GM12878 (cell line): Measurements from ENCODE around the gene CAMK4. TPM values are rescaled to one million over a fixed set of nuclear protein-coding genes. Genes with fewer than 3 reads are reported as not detected.

ENCODE experiments used
- ATAC-seq: fragments of 200-7000 bp; cut with Tn5 transposase; 3 replicates; pipeline ENCODE4 v1.9.1; 2020; ENCODE audit warnings: mild to moderate bottlenecking, moderate library complexity
- BruUV-seq: library from RNA; stranded (reverse); fragments of 400-500 nt; replicated peaks from 2 replicates; lab custom pipeline; 2021; lab: Mats Ljungman, UMichigan
- CTCF ChIA-PET: fragments of 300-600 bp; sonication (Branson Sonifier 250); formaldehyde crosslinking; extraction: SDS; loops from one replicate; lab custom pipeline; 2021; ENCODE audit warnings: inconsistent platforms; lab: Yijun Ruan, JAX
- POLR2A ChIA-PET: fragments of 350-600 bp; formaldehyde crosslinking; extraction: SDS; loops from one replicate; lab custom pipeline; 2021; ENCODE audit warnings: inconsistent platforms; lab: Charles Lee
- RAD21 ChIA-PET: fragments of 300-600 bp; sonication (Branson Sonifier 250); formaldehyde crosslinking; loops from one replicate; lab custom pipeline; 2023; ENCODE audit warnings: antibody characterized with exemption; ENCODE audit not compliant: unreplicated experiment; lab: Charles Lee
- SMC1A ChIA-PET: fragments of 300-600 bp; sonication (Branson Sonifier 250); formaldehyde crosslinking; loops from one replicate; lab custom pipeline; 2023; ENCODE audit not compliant: unreplicated experiment, uncharacterized antibody; lab: Charles Lee
- DNase-seq: peaks from one replicate; pipeline ENCODE4 v3.0.0-alpha.2; 2011; ENCODE audit warnings: low read depth, low spot score
- FAIRE-seq: peaks from 3 replicates; lab custom pipeline; 2011; peaks lifted over from hg19 to GRCh38; lab: Jason Lieb, UNC
- H2AFZ ChIP-seq: 2 replicates; pipeline ENCODE4 v1.6.0; 2011; ENCODE audit warnings: low read depth, low read length, control low read depth; ENCODE audit not compliant: control insufficient read depth
- H3K27ac ChIP-seq: 2 replicates; pipeline ENCODE4 v1.5.1; 2011; ENCODE audit warnings: control low read depth; ENCODE audit not compliant: control insufficient read depth, insufficient read depth
- H3K27me3 ChIP-seq, 2 experiments: replicated peaks in 1 of 2; 2 replicates each; pipeline versions ENCODE4 v1.6.0 to v1.6.1; 2011; ENCODE audit warnings: low read length in 1 of 2; ENCODE audit not compliant: control insufficient read depth in 2 of 2, insufficient read depth in 2 of 2
- H3K36me3 ChIP-seq, 2 experiments: 2 replicates each; pipeline ENCODE4 v1.5.1; 2011; ENCODE audit warnings: low read length in 1 of 2; ENCODE audit not compliant: control insufficient read depth in 2 of 2, insufficient read depth in 2 of 2
- H3K4me1 ChIP-seq: 2 replicates; pipeline ENCODE4 v1.6.1; 2011; ENCODE audit warnings: mild to moderate bottlenecking, low read length, moderate library complexity, mixed read lengths; ENCODE audit not compliant: control insufficient read depth, insufficient read depth
- H3K4me2 ChIP-seq: 2 replicates; pipeline ENCODE4 v1.6.0; 2011; ENCODE audit warnings: control low read depth; ENCODE audit not compliant: control insufficient read depth, insufficient read depth
- H3K4me3 ChIP-seq: fragments of 200-600 bp; sonication (generic); 2 replicates; pipeline ENCODE4 v1.5.1; 2016
- H3K79me2 ChIP-seq: 2 replicates; pipeline ENCODE4 v1.6.0; 2011; ENCODE audit warnings: low read length; ENCODE audit not compliant: control insufficient read depth, insufficient read depth
- H3K9ac ChIP-seq: 2 replicates; pipeline ENCODE4 v1.8.0; 2011; ENCODE audit warnings: low read length, control low read depth, mixed read lengths; ENCODE audit not compliant: control insufficient read depth, insufficient read depth
- H3K9me3 ChIP-seq: replicated peaks from 3 replicates; pipeline ENCODE4 v1.5.1; 2011; ENCODE audit warnings: mild to moderate bottlenecking, low read length; ENCODE audit not compliant: control insufficient read depth, insufficient read depth
- H4K20me1 ChIP-seq: 2 replicates; pipeline ENCODE4 v1.6.0; 2011; ENCODE audit not compliant: control insufficient read depth, insufficient read depth
- CHD4 ChIP-seq: fragments of 200-600 bp; sonication (generic); IDR thresholded peaks from 2 replicates; pipeline ENCODE4 v1.6.1; 2016; ENCODE audit warnings: mild to moderate bottlenecking
- EGR1 ChIP-seq, 2 experiments: IDR thresholded peaks; 1 replicate in 1 of 2; 2 replicates in 1 of 2; pipeline ENCODE4 v1.6.1; 2011 to 2012; ENCODE audit warnings: low read depth in 2 of 2, low read length in 2 of 2, borderline replicate concordance in 1 of 2, mild to moderate bottlenecking in 1 of 2, moderate library complexity in 1 of 2
- IRF4 ChIP-seq: IDR thresholded peaks from 2 replicates; pipeline ENCODE4 v1.6.1; 2011; ENCODE audit warnings: low read depth, low read length
- MTA3 ChIP-seq: IDR thresholded peaks from 2 replicates; pipeline ENCODE4 v1.6.1; 2012; ENCODE audit warnings: low read length, inconsistent platforms, borderline replicate concordance
- NFYB ChIP-seq: IDR thresholded peaks from 2 replicates; pipeline ENCODE4 v1.6.1; 2011; ENCODE audit warnings: low read depth, mild to moderate bottlenecking, low read length, improper control_type of control experiment, moderate library complexity; ENCODE audit not compliant: insufficient read depth
- PAX5 ChIP-seq: IDR thresholded peaks from 2 replicates; pipeline ENCODE4 v1.6.1; 2011; ENCODE audit warnings: low read depth, low read length, borderline replicate concordance
- SMAD5 ChIP-seq: IDR thresholded peaks from 2 replicates; pipeline ENCODE4 v1.6.1; 2016; ENCODE audit warnings: antibody characterized with exemption, low read depth
- WGBS: methylation state at CpG from one replicate; pipeline ENCODE4 v1.1.6; 2016; ENCODE audit warnings: low lambda C conversion rate; ENCODE audit not compliant: insufficient replicate concordance, insufficient coverage; ENCODE audit errors: missing lambda C conversion rate; 5-methylcytosine and 5-hydroxymethylcytosine counted together
- in situ Hi-C: fragments of 300-500 bp; cut with MboI; formaldehyde crosslinking; loops from 9 replicates; pipeline ENCODE4 v1.14.3; 2018; ENCODE audit warnings: mixed read lengths
- intact Hi-C: fragments of 100-400 bp; cut with micrococcal nuclease; formaldehyde crosslinking; loops from one replicate; pipeline ENCODE4 v1.14.2; 2022; ENCODE audit not compliant: unreplicated experiment
- polyA plus RNA-seq, 11 experiments: library from polyadenylated mRNA; depleted of rRNA in 4 of 11; unstranded in 6 of 11; stranded (reverse) in 5 of 11; fragments of >200 nt; fragmentation: Nextera tagmentation in 4 of 11; fragmentation: Illumina TruSeq in 1 of 11; extraction: Ambion mirVana in 4 of 11; extraction: Trizol in 1 of 11; gene quantifications; 1 replicate in 1 of 11; 2 replicates in 10 of 11; pipeline versions ENCODE4 v1.2.1 to v1.2.3, GENCODE V29; 2011 to 2016; ENCODE audit warnings: inconsistent platforms in 2 of 11, missing spikeins in 2 of 11, low read depth in 1 of 11
- total RNA-seq, 4 experiments: library from RNA; depleted of rRNA in 3 of 4; stranded (reverse); fragments of >200 nt in 3 of 4; fragmentation: Illumina TruSeq in 1 of 4; extraction: Trizol in 1 of 4; gene quantifications; 2 replicates each; pipeline versions ENCODE4 v1.2.1 to v1.2.3, GENCODE V29; 2013 to 2021
- TF ChIP-seq, protein P1 (sequence below): fragments of 450-650 bp; IDR thresholded peaks from 2 replicates; pipeline ENCODE4 v1.6.1; 2018; ENCODE audit warnings: mild to moderate bottlenecking, low read depth, moderate library complexity; ENCODE audit not compliant: partially characterized antibody
- TF ChIP-seq, protein P2 (sequence below): IDR thresholded peaks from 2 replicates; pipeline ENCODE4 v1.6.1; 2012; ENCODE audit warnings: low read depth, low read length, improper control_type of control experiment
- TF ChIP-seq, protein P3 (sequence below): fragments of 450-650 bp; IDR thresholded peaks from 2 replicates; pipeline ENCODE4 v1.6.1; 2018; ENCODE audit warnings: borderline replicate concordance, mild to moderate bottlenecking; ENCODE audit not compliant: partially characterized antibody

The CAMK4 gene
- total and polyA plus RNA-seq, 10 of the 15 experiments (the other 5 are each of a cell fraction or from before 2014, with no cell fraction given), result 13.3 to 51.9 (median 35.3) TPM

DNA sequence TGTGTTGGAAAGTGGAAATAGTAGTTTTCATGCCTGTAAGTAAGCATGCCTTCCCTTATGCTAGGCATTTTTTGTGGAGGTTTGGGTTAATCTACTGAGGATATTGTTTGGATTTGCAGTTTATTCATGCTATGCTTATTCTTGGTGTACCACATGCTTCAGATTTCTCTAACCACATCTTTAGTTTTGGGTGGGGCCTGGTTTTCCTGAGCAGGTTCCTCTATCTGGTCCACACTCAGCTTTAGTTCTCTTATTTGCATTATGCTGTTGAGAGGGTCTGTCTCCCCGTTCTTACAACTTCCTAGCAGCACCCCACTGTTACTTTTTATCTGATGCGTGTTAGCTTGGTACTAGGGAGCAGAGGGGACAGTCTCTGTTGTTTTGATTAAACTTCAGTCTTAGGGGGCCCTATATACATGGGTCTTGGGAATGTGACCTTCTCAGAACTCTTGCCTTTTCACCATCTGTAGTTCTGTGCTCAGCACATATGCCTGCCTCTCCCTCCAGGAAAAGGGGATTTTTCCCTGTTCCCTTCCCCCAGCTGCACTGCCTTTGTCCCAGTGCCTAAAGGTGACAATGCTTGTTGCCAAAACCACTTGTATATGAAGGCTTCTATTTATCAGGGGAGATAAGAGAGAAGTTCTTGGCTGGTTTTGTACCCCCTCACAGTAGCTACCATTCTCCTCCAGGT is 10.0 kb upstream of the CAMK4 start (continued):
- TF ChIP-seq, protein P1, sequence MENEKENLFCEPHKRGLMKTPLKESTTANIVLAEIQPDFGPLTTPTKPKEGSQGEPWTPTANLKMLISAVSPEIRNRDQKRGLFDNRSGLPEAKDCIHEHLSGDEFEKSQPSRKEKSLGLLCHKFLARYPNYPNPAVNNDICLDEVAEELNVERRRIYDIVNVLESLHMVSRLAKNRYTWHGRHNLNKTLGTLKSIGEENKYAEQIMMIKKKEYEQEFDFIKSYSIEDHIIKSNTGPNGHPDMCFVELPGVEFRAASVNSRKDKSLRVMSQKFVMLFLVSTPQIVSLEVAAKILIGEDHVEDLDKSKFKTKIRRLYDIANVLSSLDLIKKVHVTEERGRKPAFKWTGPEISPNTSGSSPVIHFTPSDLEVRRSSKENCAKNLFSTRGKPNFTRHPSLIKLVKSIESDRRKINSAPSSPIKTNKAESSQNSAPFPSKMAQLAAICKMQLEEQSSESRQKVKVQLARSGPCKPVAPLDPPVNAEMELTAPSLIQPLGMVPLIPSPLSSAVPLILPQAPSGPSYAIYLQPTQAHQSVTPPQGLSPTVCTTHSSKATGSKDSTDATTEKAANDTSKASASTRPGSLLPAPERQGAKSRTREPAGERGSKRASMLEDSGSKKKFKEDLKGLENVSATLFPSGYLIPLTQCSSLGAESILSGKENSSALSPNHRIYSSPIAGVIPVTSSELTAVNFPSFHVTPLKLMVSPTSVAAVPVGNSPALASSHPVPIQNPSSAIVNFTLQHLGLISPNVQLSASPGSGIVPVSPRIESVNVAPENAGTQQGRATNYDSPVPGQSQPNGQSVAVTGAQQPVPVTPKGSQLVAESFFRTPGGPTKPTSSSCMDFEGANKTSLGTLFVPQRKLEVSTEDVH, result no peak

DNA sequence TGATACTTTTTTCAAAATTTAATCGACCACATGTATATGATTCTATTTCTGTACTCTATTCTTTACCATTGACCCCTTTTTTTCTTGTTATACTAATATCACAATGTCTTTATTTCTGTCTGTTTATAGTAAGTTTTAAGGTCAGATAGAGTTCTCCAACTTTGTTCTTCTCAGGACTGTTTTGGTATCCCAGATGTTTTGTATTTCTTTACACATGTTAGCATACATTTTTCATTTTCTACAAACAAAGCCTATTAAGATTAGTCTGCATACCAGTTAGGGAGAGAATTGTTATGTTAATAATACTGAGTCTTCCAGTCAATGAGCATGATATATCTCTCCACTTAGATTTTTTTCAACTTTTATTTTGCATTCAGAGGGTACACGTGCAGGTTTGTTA is 8.2 kb upstream of the CAMK4 start:
- Histone ChIP-seq H2AFZ (no peak overlapping the region), H3K4me2 (no peak overlapping the region), H3K79me2 (no peaks in the 10 kb centered on the region), H3K4me1 (no peaks in the 10 kb centered on the region), H3K36me3 (no peaks in the 10 kb centered on the region), H3K9me3 (no peaks in the 10 kb centered on the region), H3K9ac (no peak overlapping the region), H4K20me1 (no peaks in the 10 kb centered on the region), H3K4me3 (no peak overlapping the region), H3K27ac (no peak overlapping the region), H3K27me3 (no peaks in the 10 kb centered on the region)
- SMC1A ChIA-PET, result interaction anchor here (1.5 kb wide), 1 partner anchor 9 kb away, joined by 4 read pairs; no protein-coding TSS in a partner anchor
- 94% methylated on average over 2 of the region's 2 CpGs for WGBS
- BruUV-seq, result no TSS peak
- ATAC-seq (no peak), DNase-seq (no peak), FAIRE-seq (no peak)
- CTCF ChIA-PET, result interaction anchor here (0.6 kb wide), 1 partner anchor 699 kb away, joined by 3 read pairs; no protein-coding TSS in a partner anchor
- POLR2A ChIA-PET, result interaction anchor here (1.0 kb wide), 1 partner anchor 39 kb away, joined by 3 read pairs; no protein-coding TSS in a partner anchor
- TF ChIP-seq CHD4 (no peak), NFYB (no peak), MTA3 (no peak), EGR1 (IDR thresholded peaks at IDR 0.05; ENCODE audit: borderline replicate concordance in 1 of 2, low read depth in 2 of 2, low read length in 2 of 2) (no peak), SMAD5 (no peak), PAX5 (no peak), IRF4 (no peak)
- TF ChIP-seq, protein P2, sequence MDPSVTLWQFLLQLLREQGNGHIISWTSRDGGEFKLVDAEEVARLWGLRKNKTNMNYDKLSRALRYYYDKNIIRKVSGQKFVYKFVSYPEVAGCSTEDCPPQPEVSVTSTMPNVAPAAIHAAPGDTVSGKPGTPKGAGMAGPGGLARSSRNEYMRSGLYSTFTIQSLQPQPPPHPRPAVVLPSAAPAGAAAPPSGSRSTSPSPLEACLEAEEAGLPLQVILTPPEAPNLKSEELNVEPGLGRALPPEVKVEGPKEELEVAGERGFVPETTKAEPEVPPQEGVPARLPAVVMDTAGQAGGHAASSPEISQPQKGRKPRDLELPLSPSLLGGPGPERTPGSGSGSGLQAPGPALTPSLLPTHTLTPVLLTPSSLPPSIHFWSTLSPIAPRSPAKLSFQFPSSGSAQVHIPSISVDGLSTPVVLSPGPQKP, result no peak
- TF ChIP-seq, protein P3, sequence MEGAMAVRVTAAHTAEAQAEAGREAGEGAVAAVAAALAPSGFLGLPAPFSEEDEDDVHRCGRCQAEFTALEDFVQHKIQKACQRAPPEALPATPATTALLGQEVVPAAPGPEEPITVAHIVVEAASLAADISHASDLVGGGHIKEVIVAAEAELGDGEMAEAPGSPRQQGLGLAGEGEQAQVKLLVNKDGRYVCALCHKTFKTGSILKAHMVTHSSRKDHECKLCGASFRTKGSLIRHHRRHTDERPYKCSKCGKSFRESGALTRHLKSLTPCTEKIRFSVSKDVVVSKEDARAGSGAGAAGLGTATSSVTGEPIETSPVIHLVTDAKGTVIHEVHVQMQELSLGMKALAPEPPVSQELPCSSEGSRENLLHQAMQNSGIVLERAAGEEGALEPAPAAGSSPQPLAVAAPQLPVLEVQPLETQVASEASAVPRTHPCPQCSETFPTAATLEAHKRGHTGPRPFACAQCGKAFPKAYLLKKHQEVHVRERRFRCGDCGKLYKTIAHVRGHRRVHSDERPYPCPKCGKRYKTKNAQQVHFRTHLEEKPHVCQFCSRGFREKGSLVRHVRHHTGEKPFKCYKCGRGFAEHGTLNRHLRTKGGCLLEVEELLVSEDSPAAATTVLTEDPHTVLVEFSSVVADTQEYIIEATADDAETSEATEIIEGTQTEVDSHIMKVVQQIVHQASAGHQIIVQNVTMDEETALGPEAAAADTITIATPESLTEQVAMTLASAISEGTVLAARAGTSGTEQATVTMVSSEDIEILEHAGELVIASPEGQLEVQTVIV, result no peak
- intact Hi-C loops, result no loop called here
- in situ Hi-C loops, result no loop called here
- RAD21 ChIA-PET, result no interaction called here
